Endothelial cell of umbilical vein (primary cell): ENCODE results near the gene DOCK7. TPM values are rescaled to one million over a fixed set of nuclear protein-coding genes. Genes with fewer than 3 reads are reported as not detected.

Experiments
- BruUV-seq: library from RNA; stranded (reverse); fragments of 400-500 nt; replicated peaks from 2 replicates; lab custom pipeline; 2021; lab: Mats Ljungman, UMichigan
- CTCF ChIA-PET: fragments of 300-600, 350-600 bp; sonication (Branson Sonifier 250); formaldehyde crosslinking; loops from one replicate; lab custom pipeline; 2021; ENCODE audit warnings: antibody characterized with exemption, inconsistent platforms; lab: Charles Lee
- POLR2A ChIA-PET: fragments of 300-600, 350-600 bp; sonication (Branson Sonifier 250); formaldehyde crosslinking; loops from one replicate; lab custom pipeline; 2021; ENCODE audit warnings: antibody characterized with exemption, inconsistent platforms; lab: Charles Lee
- DNase-seq: peaks from one replicate; pipeline ENCODE4 v3.0.0-alpha.2; 2011; ENCODE audit warnings: low read depth, low spot score
- FAIRE-seq: peaks from 2 replicates; lab custom pipeline; 2011; peaks lifted over from hg19 to GRCh38; lab: Jason Lieb, UNC
- H2AFZ ChIP-seq: 2 replicates; pipeline ENCODE4 v1.6.0; 2012; ENCODE audit warnings: low read depth, low read length, control low read depth, inconsistent platforms
- H3K27ac ChIP-seq: 2 replicates; pipeline ENCODE4 v1.5.1; 2011; ENCODE audit warnings: low read depth, mild to moderate bottlenecking, control low read depth, low read length, moderate library complexity; ENCODE audit not compliant: insufficient read depth
- H3K27me3 ChIP-seq, 2 experiments: 2 replicates each; pipeline versions ENCODE4 v1.6.0 to v1.6.1; 2011; ENCODE audit warnings: low read length in 2 of 2, mixed read lengths in 1 of 2; ENCODE audit not compliant: control insufficient read depth in 2 of 2, insufficient read depth in 2 of 2
- H3K36me3 ChIP-seq, 2 experiments: 2 replicates in 1 of 2; 3 replicates in 1 of 2; pipeline ENCODE4 v1.5.1; 2011; ENCODE audit warnings: low read length in 2 of 2, mild to moderate bottlenecking in 1 of 2, moderate library complexity in 1 of 2; ENCODE audit not compliant: control insufficient read depth in 2 of 2, insufficient read depth in 2 of 2; ENCODE audit errors: extremely low read depth in 1 of 2
- H3K4me1 ChIP-seq: 3 replicates; pipeline ENCODE4 v1.5.1; 2011; ENCODE audit warnings: mild to moderate bottlenecking, low read length; ENCODE audit not compliant: control insufficient read depth, insufficient read depth; ENCODE audit errors: extremely low read depth
- H3K4me2 ChIP-seq: 2 replicates; pipeline ENCODE4 v1.6.1; 2011; ENCODE audit warnings: low read length, control low read depth, mixed read lengths; ENCODE audit not compliant: insufficient read depth
- H3K4me3 ChIP-seq, 3 experiments: fragments of 200-600 bp in 1 of 3; sonication (generic), shearing (Covaris generic) in 1 of 3; replicated peaks in 1 of 3; 2 replicates each; pipeline ENCODE4 v1.5.1; 2011 to 2016; ENCODE audit warnings: control low read depth in 3 of 3, low read length in 3 of 3, mild to moderate bottlenecking in 2 of 3, inconsistent platforms in 1 of 3, low read depth in 1 of 3, moderate library complexity in 1 of 3; ENCODE audit not compliant: insufficient read depth in 1 of 3
- H3K79me2 ChIP-seq: 2 replicates; pipeline ENCODE4 v1.6.0; 2012; ENCODE audit warnings: low read length, inconsistent platforms; ENCODE audit not compliant: control insufficient read depth, insufficient read depth
- H3K9ac ChIP-seq: replicated peaks from 2 replicates; pipeline ENCODE3; 2011; ENCODE audit warnings: low read length, control low read depth; ENCODE audit not compliant: insufficient read depth; ENCODE audit errors: extremely low read depth
- H3K9me1 ChIP-seq: replicated peaks from 3 replicates; pipeline ENCODE4 v1.6.0; 2011; ENCODE audit warnings: mild to moderate bottlenecking, low read length; ENCODE audit not compliant: control insufficient read depth, insufficient read depth; ENCODE audit errors: extremely low read depth
- H3K9me3 ChIP-seq: replicated peaks from 2 replicates; pipeline ENCODE4 v1.5.1; 2012; ENCODE audit warnings: low read length, inconsistent platforms; ENCODE audit not compliant: control insufficient read depth, insufficient read depth
- H4K20me1 ChIP-seq: replicated peaks from 2 replicates; pipeline ENCODE3; 2011; ENCODE audit warnings: mild to moderate bottlenecking, low read length; ENCODE audit not compliant: control insufficient read depth, insufficient read depth; ENCODE audit errors: extremely low read depth
- EZH2 ChIP-seq: IDR thresholded peaks from 2 replicates; pipeline ENCODE4 v1.6.1; 2012; ENCODE audit warnings: borderline replicate concordance, low read depth, mild to moderate bottlenecking, moderate library complexity, low read length, inconsistent platforms; ENCODE audit not compliant: severe bottlenecking
- FOS ChIP-seq: IDR thresholded peaks from 2 replicates; pipeline ENCODE4 v1.6.1; 2011; ENCODE audit warnings: mild to moderate bottlenecking, low read length, moderate library complexity, borderline replicate concordance; ENCODE audit not compliant: insufficient read depth
- GATA2 ChIP-seq: IDR thresholded peaks from 2 replicates; pipeline ENCODE4 v1.7.0; 2011; ENCODE audit warnings: low read depth, mild to moderate bottlenecking, moderate library complexity, mixed read lengths, low read length; ENCODE audit not compliant: insufficient read length, insufficient read depth
- JUN ChIP-seq: IDR thresholded peaks from 2 replicates; pipeline ENCODE4 v1.6.1; 2011; ENCODE audit warnings: borderline replicate concordance, low read depth; ENCODE audit not compliant: insufficient read length, insufficient read depth
- MYC ChIP-seq: IDR thresholded peaks from one replicate; pipeline ENCODE4 v1.6.1; 2011; ENCODE audit warnings: mild to moderate bottlenecking, low read depth, low read length
- POLR2A ChIP-seq: IDR thresholded peaks from 2 replicates; pipeline ENCODE4 v1.6.1; 2012; ENCODE audit warnings: low read depth, mild to moderate bottlenecking, control low read depth, low read length
- POLR2AphosphoS5 ChIP-seq: IDR thresholded peaks from 2 replicates; pipeline ENCODE4 v1.6.1; 2012; ENCODE audit warnings: low read depth, mild to moderate bottlenecking, control low read depth, low read length, moderate library complexity; ENCODE audit not compliant: insufficient read depth
- dilution Hi-C: fragments of 300-500 bp; cut with MboI; formaldehyde crosslinking; loops from one replicate; pipeline ENCODE4 v1.15.0; 2019; ENCODE audit warnings: low sequenced_read_pairs; ENCODE audit not compliant: extremely low pct_ligation_motif_present
- intact Hi-C: fragments of 100-400 bp; cut with micrococcal nuclease; formaldehyde crosslinking; loops from one replicate; pipeline ENCODE4 v1.10.0; 2022
- polyA plus RNA-seq, 4 experiments: library from polyadenylated mRNA; depleted of rRNA in 3 of 4; stranded (reverse) in 3 of 4; unstranded in 1 of 4; fragments of >200 nt; gene quantifications; 2 replicates each; pipeline versions ENCODE4 v1.2.1 to v1.2.3, GENCODE V29; 2011 to 2012; ENCODE audit warnings: missing spikeins in 1 of 4
- total RNA-seq: library from RNA; stranded (reverse); gene quantifications from 2 replicates; pipeline ENCODE4 v1.2.3, GENCODE V29; 2021
- TF ChIP-seq, protein P1 (sequence below): IDR thresholded peaks from 2 replicates; pipeline ENCODE4 v1.6.1; 2011; ENCODE audit not compliant: insufficient read depth, insufficient read length
- TF ChIP-seq, protein P2 (sequence below), 2 donors: IDR thresholded peaks; 1 replicate in 1 of 2; 2 replicates in 1 of 2; pipeline ENCODE4 v1.5.1; 2011; ENCODE audit warnings: low read length in 2 of 2, mild to moderate bottlenecking in 2 of 2, moderate library complexity in 2 of 2, control low read depth in 1 of 2, inconsistent platforms in 1 of 2, low read depth in 1 of 2; ENCODE audit not compliant: insufficient read depth in 1 of 2; ENCODE audit errors: extremely low read depth in 1 of 2

Gene DOCK7
- total and polyA plus RNA-seq, 2 donors (not counting 3 experiments of a cell fraction or from before 2014, with no cell fraction given) = 9.4 to 31.9 TPM

DNA sequence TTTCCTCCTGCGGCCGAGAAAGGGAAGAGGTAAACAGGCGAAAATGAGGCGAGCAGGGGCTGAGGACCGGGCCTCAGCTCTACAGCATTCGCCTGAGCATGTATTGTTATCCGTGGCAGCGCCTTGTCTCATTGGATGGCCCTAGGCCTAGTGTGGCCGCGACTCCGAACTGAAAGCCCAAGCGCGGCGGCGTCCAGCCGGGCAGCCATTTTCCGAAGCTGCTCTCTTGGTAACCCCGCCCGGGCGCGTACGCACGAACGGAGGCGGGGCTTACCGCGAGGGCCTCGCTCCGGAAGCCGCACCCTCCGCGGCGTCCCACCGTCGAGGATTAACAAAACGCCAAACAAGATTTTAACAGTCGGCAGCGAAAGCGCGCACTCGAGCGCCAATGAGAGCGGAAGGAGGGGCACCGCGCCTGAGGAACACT is 252.1 kb downstream of the DOCK7 start:
- dilution Hi-C loops = no loop called here
- ChIA-PET POLR2A (interaction anchor here (0.6 kb wide), 1 partner anchor 347 kb away, joined by 5 read pairs; no protein-coding TSS in a partner anchor), CTCF (interaction anchor here (0.6 to 1.1 kb wide), 3 partner anchors 260 to 311 kb away, joined by 3 to 5 read pairs (median 4); no protein-coding TSS in a partner anchor)
- DNase-seq (no peak), FAIRE-seq (no peak)
- Histone ChIP-seq H4K20me1 (no peaks in the 10 kb centered on the region), H3K27ac (peak overlapping the region; percentile 89), H3K4me2 (peak overlapping the region; percentile 54), H3K9me1 (no peaks in the 10 kb centered on the region), H3K36me3 (no peaks in the 10 kb centered on the region), H3K4me1 (peaks cover 13% of the 10 kb centered on the region), H3K9me3 (no peaks in the 10 kb centered on the region), H3K79me2 (peaks cover 41% of the 10 kb centered on the region), H3K4me3 (peak overlapping the region; percentile 27 to 95 (median 78)), H3K9ac (peak overlapping the region; percentile 96), H3K27me3 (peaks cover 0 to 3% of the 10 kb centered on the region in 2 experiments), H2AFZ (peak overlapping the region; percentile 77)
- no TSS peak for BruUV-seq
- intact Hi-C loops = loop anchor here (1.0 to 5.0 kb wide), 4 partner anchors 253 to 686 kb away; no protein-coding TSS in a partner anchor
- no peak for TF ChIP-seq GATA2
- no peak for TF ChIP-seq FOS
- TF ChIP-seq POLR2A = peak; percentile 98
- TF ChIP-seq, protein P1, sequence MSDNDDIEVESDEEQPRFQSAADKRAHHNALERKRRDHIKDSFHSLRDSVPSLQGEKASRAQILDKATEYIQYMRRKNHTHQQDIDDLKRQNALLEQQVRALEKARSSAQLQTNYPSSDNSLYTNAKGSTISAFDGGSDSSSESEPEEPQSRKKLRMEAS = no peak
- TF ChIP-seq JUN = no peak
- TF ChIP-seq MYC = no peak
- TF ChIP-seq, protein P2, sequence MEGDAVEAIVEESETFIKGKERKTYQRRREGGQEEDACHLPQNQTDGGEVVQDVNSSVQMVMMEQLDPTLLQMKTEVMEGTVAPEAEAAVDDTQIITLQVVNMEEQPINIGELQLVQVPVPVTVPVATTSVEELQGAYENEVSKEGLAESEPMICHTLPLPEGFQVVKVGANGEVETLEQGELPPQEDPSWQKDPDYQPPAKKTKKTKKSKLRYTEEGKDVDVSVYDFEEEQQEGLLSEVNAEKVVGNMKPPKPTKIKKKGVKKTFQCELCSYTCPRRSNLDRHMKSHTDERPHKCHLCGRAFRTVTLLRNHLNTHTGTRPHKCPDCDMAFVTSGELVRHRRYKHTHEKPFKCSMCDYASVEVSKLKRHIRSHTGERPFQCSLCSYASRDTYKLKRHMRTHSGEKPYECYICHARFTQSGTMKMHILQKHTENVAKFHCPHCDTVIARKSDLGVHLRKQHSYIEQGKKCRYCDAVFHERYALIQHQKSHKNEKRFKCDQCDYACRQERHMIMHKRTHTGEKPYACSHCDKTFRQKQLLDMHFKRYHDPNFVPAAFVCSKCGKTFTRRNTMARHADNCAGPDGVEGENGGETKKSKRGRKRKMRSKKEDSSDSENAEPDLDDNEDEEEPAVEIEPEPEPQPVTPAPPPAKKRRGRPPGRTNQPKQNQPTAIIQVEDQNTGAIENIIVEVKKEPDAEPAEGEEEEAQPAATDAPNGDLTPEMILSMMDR (IDR thresholded peaks at IDR 0.05; ENCODE audit: extremely low read depth in 1 of 2, insufficient read depth in 1 of 2, low read depth in 1 of 2, low read length in 2 of 2) = no peak
- peak; percentile 96 for TF ChIP-seq POLR2AphosphoS5
- TF ChIP-seq EZH2 = no peak
